HEK293 (cell line): ENCODE measurements around the gene PHKB.

Experiments
- CTCF ChIA-PET: fragments of 350-600 bp; formaldehyde crosslinking; extraction: SDS; loops from one replicate; lab custom pipeline; 2021; ENCODE audit warnings: antibody characterized with exemption; lab: Yijun Ruan, JAX
- POLR2A ChIA-PET: fragments of 300-600 bp; formaldehyde crosslinking; extraction: SDS; loops from one replicate; lab custom pipeline; 2020; ENCODE audit warnings: antibody characterized with exemption, inconsistent platforms; lab: Yijun Ruan, JAX
- H3K27ac ChIP-seq: fragments of 200-500 bp; sonication (Bioruptor generic); 2 replicates; pipeline ENCODE4 v1.5.1; 2014; ENCODE audit warnings: low read depth, low read length, control low read depth, inconsistent platforms; ENCODE audit errors: extremely low read depth
- H3K36me3 ChIP-seq, 2 experiments: fragments of 200-500 bp in 1 of 2; sonication (Bioruptor generic) in 1 of 2; 1 replicate in 1 of 2; 2 replicates in 1 of 2; pipeline ENCODE4 v1.5.1; 2014 to 2017; ENCODE audit warnings: inconsistent platforms in 2 of 2, low read length in 2 of 2; ENCODE audit not compliant: control insufficient read depth in 2 of 2, insufficient read depth in 1 of 2
- H3K4me1 ChIP-seq: fragments of 200-500 bp; sonication (Bioruptor generic); 2 replicates; pipeline ENCODE4 v1.5.1; 2014; ENCODE audit warnings: mild to moderate bottlenecking, low read length, inconsistent platforms; ENCODE audit not compliant: control insufficient read depth, insufficient read depth
- H3K4me3 ChIP-seq: 2 replicates; pipeline ENCODE4 v1.5.1; 2011; ENCODE audit warnings: low read depth, mild to moderate bottlenecking, control low read depth, low read length, moderate library complexity
- H3K9me3 ChIP-seq: fragments of 200-500 bp; sonication (Bioruptor generic); 2 replicates; pipeline ENCODE4 v1.5.1; 2014; ENCODE audit warnings: low read depth, low read length, inconsistent platforms; ENCODE audit not compliant: control insufficient read depth, insufficient read depth
- HOXC10 ChIP-seq: sonication (generic); formaldehyde crosslinking; IDR thresholded peaks from 2 replicates; pipeline ENCODE4 v1.8.1; 2023; ENCODE audit warnings: mild to moderate bottlenecking, missing genetic modification reagents
- ZNF112 ChIP-seq: fragments of 450-650 bp; formaldehyde crosslinking; IDR thresholded peaks from 2 replicates; pipeline ENCODE4 v1.5.0; 2017; ENCODE audit warnings: missing biosample characterization, missing genetic modification characterization
- ZNF132 ChIP-seq: fragments of 450-650 bp; formaldehyde crosslinking; IDR thresholded peaks from 2 replicates; pipeline ENCODE4 v1.5.1; 2017; ENCODE audit warnings: missing biosample characterization, missing genetic modification characterization, borderline replicate concordance
- ZNF140 ChIP-seq: fragments of 450-650 bp; formaldehyde crosslinking; IDR thresholded peaks from 2 replicates; pipeline ENCODE4 v1.5.1; 2016; ENCODE audit warnings: missing biosample characterization, missing genetic modification characterization
- ZNF175 ChIP-seq: fragments of 450-650 bp; formaldehyde crosslinking; IDR thresholded peaks from 2 replicates; pipeline ENCODE4 v1.5.1; 2016; ENCODE audit warnings: missing biosample characterization, missing genetic modification characterization
- ZNF184 ChIP-seq: fragments of 450-650 bp; IDR thresholded peaks from 2 replicates; pipeline ENCODE4 v1.5.1; 2018; ENCODE audit warnings: missing biosample characterization, mild to moderate bottlenecking, missing genetic modification characterization
- ZNF248 ChIP-seq: fragments of 450-650 bp; formaldehyde crosslinking; IDR thresholded peaks from 2 replicates; pipeline ENCODE4 v1.5.1; 2017; ENCODE audit warnings: missing biosample characterization, missing genetic modification characterization
- ZNF394 ChIP-seq: fragments of 450-650 bp; formaldehyde crosslinking; IDR thresholded peaks from 2 replicates; pipeline ENCODE4 v1.5.1; 2016; ENCODE audit warnings: missing biosample characterization, missing genetic modification characterization, mild to moderate bottlenecking, moderate library complexity, borderline replicate concordance
- ZNF433 ChIP-seq: fragments of 450-650 bp; formaldehyde crosslinking; IDR thresholded peaks from 2 replicates; pipeline ENCODE4 v1.5.1; 2016; ENCODE audit warnings: missing biosample characterization, missing genetic modification characterization, low read depth
- ZNF514 ChIP-seq: fragments of 450-650 bp; formaldehyde crosslinking; IDR thresholded peaks from 2 replicates; pipeline ENCODE4 v1.5.1; 2016; ENCODE audit warnings: missing biosample characterization, missing genetic modification characterization
- ZNF701 ChIP-seq: fragments of 450-650 bp; formaldehyde crosslinking; IDR thresholded peaks from 2 replicates; pipeline ENCODE4 v1.5.1; 2016; ENCODE audit warnings: missing biosample characterization, missing genetic modification characterization
- ZNF76 ChIP-seq: fragments of 450-650 bp; formaldehyde crosslinking; IDR thresholded peaks from 2 replicates; pipeline ENCODE4; 2016; ENCODE audit warnings: low read depth, missing biosample characterization, missing genetic modification characterization, borderline replicate concordance
- ZSCAN16 ChIP-seq: fragments of 450-650 bp; formaldehyde crosslinking; IDR thresholded peaks from 2 replicates; pipeline ENCODE4 v1.5.1; 2016; ENCODE audit warnings: missing biosample characterization, missing genetic modification characterization
- TF ChIP-seq, protein P1 (sequence below): fragments of 450-650 bp; IDR thresholded peaks from 2 replicates; pipeline ENCODE4 v1.5.1; 2018; ENCODE audit warnings: missing biosample characterization, mild to moderate bottlenecking, missing genetic modification characterization
- TF ChIP-seq, protein P2 (sequence below): fragments of 450-650 bp; formaldehyde crosslinking; IDR thresholded peaks from 2 replicates; pipeline ENCODE4 v1.5.0; 2017; ENCODE audit warnings: missing biosample characterization, missing genetic modification characterization, borderline replicate concordance
- TF ChIP-seq, protein P3 (sequence below): fragments of 450-650 bp; formaldehyde crosslinking; IDR thresholded peaks from 2 replicates; pipeline ENCODE4 v1.5.1; 2016; ENCODE audit warnings: missing biosample characterization, missing genetic modification characterization
- TF ChIP-seq, protein P4 (sequence below): fragments of 450-650 bp; formaldehyde crosslinking; IDR thresholded peaks from 2 replicates; pipeline ENCODE4 v1.5.1; 2016; ENCODE audit warnings: missing biosample characterization, missing genetic modification characterization, low read depth
- TF ChIP-seq, protein P5 (sequence below): fragments of 450-650 bp; formaldehyde crosslinking; IDR thresholded peaks from 2 replicates; pipeline ENCODE4 v1.5.1; 2016; ENCODE audit warnings: missing biosample characterization, missing genetic modification characterization
- TF ChIP-seq, protein P6 (sequence below): fragments of 450-650 bp; formaldehyde crosslinking; IDR thresholded peaks from 2 replicates; pipeline ENCODE4 v1.5.1; 2016; ENCODE audit warnings: missing biosample characterization, missing genetic modification characterization

PHKB gene

DNA sequence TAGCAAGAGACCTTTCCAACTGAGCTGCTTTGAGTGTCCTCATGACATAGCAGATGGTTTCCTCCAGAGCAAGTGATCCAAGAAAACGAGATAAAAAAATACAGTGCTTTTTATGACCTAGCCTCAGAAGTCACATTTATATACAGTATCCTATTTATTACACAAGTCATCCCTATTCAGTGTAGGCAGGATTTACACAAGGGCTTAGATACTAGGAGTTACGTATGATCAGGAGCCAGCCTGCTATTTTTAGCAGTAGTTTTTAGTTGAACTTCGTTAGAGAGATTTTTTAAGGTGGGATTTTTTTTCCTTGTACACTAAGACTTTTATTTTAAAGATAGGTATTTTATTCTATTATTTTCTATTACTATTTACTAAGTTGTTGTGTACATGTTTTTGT lies 58.4 kb downstream of the PHKB start (continued):
- TF ChIP-seq, protein P1, sequence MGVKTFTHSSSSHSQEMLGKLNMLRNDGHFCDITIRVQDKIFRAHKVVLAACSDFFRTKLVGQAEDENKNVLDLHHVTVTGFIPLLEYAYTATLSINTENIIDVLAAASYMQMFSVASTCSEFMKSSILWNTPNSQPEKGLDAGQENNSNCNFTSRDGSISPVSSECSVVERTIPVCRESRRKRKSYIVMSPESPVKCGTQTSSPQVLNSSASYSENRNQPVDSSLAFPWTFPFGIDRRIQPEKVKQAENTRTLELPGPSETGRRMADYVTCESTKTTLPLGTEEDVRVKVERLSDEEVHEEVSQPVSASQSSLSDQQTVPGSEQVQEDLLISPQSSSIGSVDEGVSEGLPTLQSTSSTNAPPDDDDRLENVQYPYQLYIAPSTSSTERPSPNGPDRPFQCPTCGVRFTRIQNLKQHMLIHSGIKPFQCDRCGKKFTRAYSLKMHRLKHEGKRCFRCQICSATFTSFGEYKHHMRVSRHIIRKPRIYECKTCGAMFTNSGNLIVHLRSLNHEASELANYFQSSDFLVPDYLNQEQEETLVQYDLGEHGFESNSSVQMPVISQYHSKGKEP (tag by site-specific recombination): no peak
- TF ChIP-seq, protein P2, sequence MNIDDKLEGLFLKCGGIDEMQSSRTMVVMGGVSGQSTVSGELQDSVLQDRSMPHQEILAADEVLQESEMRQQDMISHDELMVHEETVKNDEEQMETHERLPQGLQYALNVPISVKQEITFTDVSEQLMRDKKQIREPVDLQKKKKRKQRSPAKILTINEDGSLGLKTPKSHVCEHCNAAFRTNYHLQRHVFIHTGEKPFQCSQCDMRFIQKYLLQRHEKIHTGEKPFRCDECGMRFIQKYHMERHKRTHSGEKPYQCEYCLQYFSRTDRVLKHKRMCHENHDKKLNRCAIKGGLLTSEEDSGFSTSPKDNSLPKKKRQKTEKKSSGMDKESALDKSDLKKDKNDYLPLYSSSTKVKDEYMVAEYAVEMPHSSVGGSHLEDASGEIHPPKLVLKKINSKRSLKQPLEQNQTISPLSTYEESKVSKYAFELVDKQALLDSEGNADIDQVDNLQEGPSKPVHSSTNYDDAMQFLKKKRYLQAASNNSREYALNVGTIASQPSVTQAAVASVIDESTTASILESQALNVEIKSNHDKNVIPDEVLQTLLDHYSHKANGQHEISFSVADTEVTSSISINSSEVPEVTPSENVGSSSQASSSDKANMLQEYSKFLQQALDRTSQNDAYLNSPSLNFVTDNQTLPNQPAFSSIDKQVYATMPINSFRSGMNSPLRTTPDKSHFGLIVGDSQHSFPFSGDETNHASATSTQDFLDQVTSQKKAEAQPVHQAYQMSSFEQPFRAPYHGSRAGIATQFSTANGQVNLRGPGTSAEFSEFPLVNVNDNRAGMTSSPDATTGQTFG: no peak
- TF ChIP-seq ZNF76 (tag by site-specific recombination) (no peak), ZNF132 (tag by site-specific recombination) (no peak)

DNA sequence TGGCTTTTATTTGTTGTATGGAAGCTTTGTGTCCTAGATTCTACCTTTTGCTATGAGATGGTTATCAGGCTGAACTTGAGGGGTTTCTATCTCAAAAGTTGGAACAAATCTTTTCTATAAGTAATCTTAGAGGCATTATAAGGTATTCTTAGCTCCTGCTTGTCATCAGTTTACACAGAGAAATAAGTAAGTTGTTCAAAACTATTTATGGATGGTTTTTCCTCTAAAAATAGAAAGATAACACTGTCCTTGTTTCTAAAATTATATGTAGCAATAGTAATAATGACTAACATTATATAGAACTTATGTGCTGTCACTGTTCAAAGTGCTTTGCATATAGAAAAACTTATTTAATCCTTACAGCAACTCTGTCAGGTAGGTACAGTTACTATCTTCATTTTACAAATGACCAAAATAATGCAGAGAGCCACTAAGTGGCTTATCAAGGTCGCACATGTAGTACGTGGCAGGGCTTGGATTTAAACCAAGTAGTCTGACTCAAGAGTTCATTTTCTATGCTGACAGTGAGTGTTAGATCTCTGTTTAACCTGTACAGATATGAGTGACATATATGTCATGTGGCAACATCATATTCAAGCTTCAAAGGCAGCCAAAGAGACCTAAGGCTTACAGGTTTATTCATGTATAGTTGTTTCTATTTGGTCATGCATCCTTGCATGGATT lies 59.0 kb downstream of the PHKB start:
- POLR2A ChIA-PET: no interaction called here

DNA sequence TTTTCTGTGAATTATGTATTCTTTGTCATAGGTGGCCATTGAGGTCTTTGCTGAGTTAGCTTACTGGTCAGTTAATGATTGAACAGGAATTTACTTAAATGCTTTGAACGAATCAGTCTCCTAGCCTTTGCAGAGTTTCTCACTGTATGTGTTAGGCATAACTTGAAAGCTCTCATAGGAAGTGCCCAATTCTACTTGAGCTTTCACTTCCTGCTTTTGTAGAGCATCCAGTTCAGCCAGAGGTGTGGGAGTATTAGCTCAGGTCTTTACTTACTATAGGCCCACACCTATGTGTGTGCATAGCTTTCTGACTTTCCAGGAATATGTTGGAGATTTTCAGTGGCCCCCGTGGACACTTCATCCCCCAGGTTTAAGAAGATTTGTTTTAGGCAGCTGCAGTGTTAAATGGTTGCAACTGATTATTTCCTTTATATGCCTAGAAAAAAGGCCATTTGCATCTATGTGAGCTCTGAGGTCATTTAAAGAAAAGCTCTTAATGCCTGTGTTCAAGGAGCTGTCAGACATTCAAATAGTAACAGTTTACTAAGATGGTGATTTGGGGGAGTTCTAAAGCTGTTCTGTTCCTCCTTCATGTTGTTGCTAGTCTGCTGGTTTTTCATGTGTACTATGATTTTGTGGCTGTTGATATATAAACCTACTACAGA lies 62.3 kb downstream of the PHKB start:
- Histone ChIP-seq H3K27ac (no peak overlapping the region), H3K4me1 (no peaks in the 10 kb centered on the region), H3K36me3 (no peaks in the 10 kb centered on the region), H3K9me3 (no peaks in the 10 kb centered on the region), H3K4me3 (no peak overlapping the region)
- ChIA-PET CTCF (no interaction called here), POLR2A (interaction anchor here (0.6 kb wide), 1 partner anchor 830 kb away, joined by 5 read pairs; no protein-coding TSS in a partner anchor)
- TF ChIP-seq, protein P3, sequence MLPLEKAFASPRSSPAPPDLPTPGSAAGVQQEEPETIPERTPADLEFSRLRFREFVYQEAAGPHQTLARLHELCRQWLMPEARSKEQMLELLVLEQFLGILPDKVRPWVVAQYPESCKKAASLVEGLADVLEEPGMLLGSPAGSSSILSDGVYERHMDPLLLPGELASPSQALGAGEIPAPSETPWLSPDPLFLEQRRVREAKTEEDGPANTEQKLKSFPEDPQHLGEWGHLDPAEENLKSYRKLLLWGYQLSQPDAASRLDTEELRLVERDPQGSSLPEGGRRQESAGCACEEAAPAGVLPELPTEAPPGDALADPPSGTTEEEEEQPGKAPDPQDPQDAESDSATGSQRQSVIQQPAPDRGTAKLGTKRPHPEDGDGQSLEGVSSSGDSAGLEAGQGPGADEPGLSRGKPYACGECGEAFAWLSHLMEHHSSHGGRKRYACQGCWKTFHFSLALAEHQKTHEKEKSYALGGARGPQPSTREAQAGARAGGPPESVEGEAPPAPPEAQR (tag by site-specific recombination): no peak
- TF ChIP-seq, protein P4, sequence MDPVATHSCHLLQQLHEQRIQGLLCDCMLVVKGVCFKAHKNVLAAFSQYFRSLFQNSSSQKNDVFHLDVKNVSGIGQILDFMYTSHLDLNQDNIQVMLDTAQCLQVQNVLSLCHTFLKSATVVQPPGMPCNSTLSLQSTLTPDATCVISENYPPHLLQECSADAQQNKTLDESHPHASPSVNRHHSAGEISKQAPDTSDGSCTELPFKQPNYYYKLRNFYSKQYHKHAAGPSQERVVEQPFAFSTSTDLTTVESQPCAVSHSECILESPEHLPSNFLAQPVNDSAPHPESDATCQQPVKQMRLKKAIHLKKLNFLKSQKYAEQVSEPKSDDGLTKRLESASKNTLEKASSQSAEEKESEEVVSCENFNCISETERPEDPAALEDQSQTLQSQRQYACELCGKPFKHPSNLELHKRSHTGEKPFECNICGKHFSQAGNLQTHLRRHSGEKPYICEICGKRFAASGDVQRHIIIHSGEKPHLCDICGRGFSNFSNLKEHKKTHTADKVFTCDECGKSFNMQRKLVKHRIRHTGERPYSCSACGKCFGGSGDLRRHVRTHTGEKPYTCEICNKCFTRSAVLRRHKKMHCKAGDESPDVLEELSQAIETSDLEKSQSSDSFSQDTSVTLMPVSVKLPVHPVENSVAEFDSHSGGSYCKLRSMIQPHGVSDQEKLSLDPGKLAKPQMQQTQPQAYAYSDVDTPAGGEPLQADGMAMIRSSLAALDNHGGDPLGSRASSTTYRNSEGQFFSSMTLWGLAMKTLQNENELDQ (tag by site-specific recombination): no peak
- TF ChIP-seq HOXC10 (CRISPR knock-in tag): no peak
- no peak for TF ChIP-seq ZNF76 (tag by site-specific recombination)
- no peak for TF ChIP-seq ZNF140
- TF ChIP-seq, protein P5, sequence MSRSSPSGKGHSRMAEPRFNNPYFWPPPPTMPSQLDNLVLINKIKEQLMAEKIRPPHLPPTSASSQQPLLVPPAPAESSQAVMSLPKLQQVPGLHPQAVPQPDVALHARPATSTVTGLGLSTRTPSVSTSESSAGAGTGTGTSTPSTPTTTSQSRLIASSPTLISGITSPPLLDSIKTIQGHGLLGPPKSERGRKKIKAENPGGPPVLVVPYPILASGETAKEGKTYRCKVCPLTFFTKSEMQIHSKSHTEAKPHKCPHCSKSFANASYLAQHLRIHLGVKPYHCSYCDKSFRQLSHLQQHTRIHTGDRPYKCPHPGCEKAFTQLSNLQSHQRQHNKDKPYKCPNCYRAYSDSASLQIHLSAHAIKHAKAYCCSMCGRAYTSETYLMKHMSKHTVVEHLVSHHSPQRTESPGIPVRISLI: no peak
- no peak for TF ChIP-seq ZNF112 (tag by site-specific recombination)
- no peak for TF ChIP-seq ZNF175 (tag by site-specific recombination)

More for the DNA sequence above, 59.0 kb downstream of the PHKB start:
- no peak for TF ChIP-seq ZNF184 (tag by site-specific recombination)
- no peak for TF ChIP-seq ZNF514
- no peak for TF ChIP-seq ZNF394 (tag by site-specific recombination)
- TF ChIP-seq ZSCAN16: no peak
- TF ChIP-seq ZNF433: no peak
- TF ChIP-seq ZNF701 (tag by site-specific recombination): no peak
- TF ChIP-seq ZNF248 (tag by site-specific recombination): no peak
- TF ChIP-seq, protein P6, sequence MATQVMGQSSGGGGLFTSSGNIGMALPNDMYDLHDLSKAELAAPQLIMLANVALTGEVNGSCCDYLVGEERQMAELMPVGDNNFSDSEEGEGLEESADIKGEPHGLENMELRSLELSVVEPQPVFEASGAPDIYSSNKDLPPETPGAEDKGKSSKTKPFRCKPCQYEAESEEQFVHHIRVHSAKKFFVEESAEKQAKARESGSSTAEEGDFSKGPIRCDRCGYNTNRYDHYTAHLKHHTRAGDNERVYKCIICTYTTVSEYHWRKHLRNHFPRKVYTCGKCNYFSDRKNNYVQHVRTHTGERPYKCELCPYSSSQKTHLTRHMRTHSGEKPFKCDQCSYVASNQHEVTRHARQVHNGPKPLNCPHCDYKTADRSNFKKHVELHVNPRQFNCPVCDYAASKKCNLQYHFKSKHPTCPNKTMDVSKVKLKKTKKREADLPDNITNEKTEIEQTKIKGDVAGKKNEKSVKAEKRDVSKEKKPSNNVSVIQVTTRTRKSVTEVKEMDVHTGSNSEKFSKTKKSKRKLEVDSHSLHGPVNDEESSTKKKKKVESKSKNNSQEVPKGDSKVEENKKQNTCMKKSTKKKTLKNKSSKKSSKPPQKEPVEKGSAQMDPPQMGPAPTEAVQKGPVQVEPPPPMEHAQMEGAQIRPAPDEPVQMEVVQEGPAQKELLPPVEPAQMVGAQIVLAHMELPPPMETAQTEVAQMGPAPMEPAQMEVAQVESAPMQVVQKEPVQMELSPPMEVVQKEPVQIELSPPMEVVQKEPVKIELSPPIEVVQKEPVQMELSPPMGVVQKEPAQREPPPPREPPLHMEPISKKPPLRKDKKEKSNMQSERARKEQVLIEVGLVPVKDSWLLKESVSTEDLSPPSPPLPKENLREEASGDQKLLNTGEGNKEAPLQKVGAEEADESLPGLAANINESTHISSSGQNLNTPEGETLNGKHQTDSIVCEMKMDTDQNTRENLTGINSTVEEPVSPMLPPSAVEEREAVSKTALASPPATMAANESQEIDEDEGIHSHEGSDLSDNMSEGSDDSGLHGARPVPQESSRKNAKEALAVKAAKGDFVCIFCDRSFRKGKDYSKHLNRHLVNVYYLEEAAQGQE (tag by site-specific recombination): no peak
- H3K36me3 ChIP-seq: peaks cover 4 to 9% of the 10 kb centered on the region in 2 experiments
- H3K4me3 ChIP-seq: no peak overlapping the region
- H3K4me1 ChIP-seq: no peaks in the 10 kb centered on the region
- H3K27ac ChIP-seq: no peak overlapping the region
- H3K9me3 ChIP-seq: no peaks in the 10 kb centered on the region
- CTCF ChIA-PET: interaction anchor here (0.6 kb wide), 1 partner anchor 8 kb away, joined by 3 read pairs; no protein-coding TSS in a partner anchor
